ENCODE measurements around the gene MXI1. TPM values are rescaled to one million over a fixed set of nuclear protein-coding genes. Genes with fewer than 3 reads are reported as not detected.

Gene MXI1
- total RNA-seq, 1 donor from 2014 or later, result 48.1 TPM

- Mint-ChIP-seq H3K27ac (ENCODE audit: unreplicated experiment) (peak overlapping the region; percentile 56), H3K4me3 (ENCODE audit: unreplicated experiment) (no peak overlapping the region), H3K27me3 (ENCODE audit: unreplicated experiment) (no peaks in the 10 kb centered on the region)
Measured at GRCh38 chr10:110335314-110336064, 128.1 kb downstream of the MXI1 start.

DNA sequence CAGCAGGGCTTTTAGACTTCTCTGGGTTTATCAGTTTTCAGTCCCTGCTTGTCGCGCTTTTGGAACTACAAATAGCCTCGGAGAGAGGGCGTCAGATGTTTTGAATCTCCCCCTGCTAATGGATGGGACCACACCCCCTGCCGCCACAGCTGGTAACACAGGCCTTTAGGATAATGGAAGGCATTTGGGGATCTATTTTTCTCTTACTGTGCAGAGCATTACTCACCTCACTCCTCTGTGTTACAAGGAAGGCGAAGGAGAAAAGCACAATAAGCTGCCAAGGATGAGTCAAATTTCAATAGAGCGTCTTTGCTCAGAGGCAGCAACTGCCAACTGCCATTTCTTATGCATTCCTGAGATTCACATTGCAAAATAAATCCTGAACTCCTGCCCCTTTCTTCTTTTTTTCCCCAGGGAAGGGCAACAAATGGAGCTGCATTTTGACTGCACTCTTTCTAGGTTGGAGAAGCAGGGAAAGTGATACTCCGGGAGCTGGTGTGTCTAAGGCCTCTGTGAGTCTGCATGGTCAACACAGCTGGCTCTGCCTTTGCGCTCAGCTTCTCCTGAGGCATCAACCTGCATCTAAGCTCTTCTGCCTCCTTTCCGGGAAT, 128.8 kb downstream of the MXI1 start:
- H3K27ac Mint-ChIP-seq (ENCODE audit: unreplicated experiment), result peak overlapping the region; percentile 89
- H3K4me1 Mint-ChIP-seq (ENCODE audit: low read depth, unreplicated experiment), result peaks cover 14% of the 10 kb centered on the region
- peak overlapping the region; percentile 63 for H3K4me3 Mint-ChIP-seq (ENCODE audit: unreplicated experiment)
- DNase-seq, result peak; percentile 69
- H3K27me3 Mint-ChIP-seq (ENCODE audit: unreplicated experiment), result no peaks in the 10 kb centered on the region
- H3K9me3 Mint-ChIP-seq (ENCODE audit: unreplicated experiment), result peaks cover 1% of the 10 kb centered on the region
- TF ChIP-seq CTCF (IDR thresholded peaks at IDR 0.05; ENCODE audit: partially characterized antibody, unreplicated experiment), result peak; percentile 36
- H3K36me3 Mint-ChIP-seq (ENCODE audit: unreplicated experiment), result peaks cover 4% of the 10 kb centered on the region

More at GRCh38 chr10:110335314-110336064, 128.1 kb downstream of the MXI1 start:
- Mint-ChIP-seq H3K4me1 (ENCODE audit: low read depth, unreplicated experiment) (peaks cover 14% of the 10 kb centered on the region), H3K9me3 (ENCODE audit: unreplicated experiment) (peaks cover 6% of the 10 kb centered on the region), H3K36me3 (ENCODE audit: unreplicated experiment) (peaks cover 11% of the 10 kb centered on the region)
- no peak for DNase-seq
- TF ChIP-seq CTCF (IDR thresholded peaks at IDR 0.05; ENCODE audit: partially characterized antibody, unreplicated experiment), result no peak

Other genes with a start within 250 kb of the MXI1 start
- 22.8 TPM for gene ADD3, start 199.6 kb upstream of the MXI1 start, total RNA-seq (ENCODE audit: unreplicated experiment)
- gene SMNDC1, start 97.3 kb downstream of the MXI1 start, total RNA-seq (ENCODE audit: unreplicated experiment), result 37.1 TPM

All from glutamatergic neuron (in vitro differentiated cells).